GM12875 (cell line): ENCODE measurements around the gene ALG3.

ENCODE experiments used
- H3K4me3 ChIP-seq: one replicate; pipeline ENCODE4 v1.5.1; 2011; ENCODE audit warnings: low read depth, low read length, control low read depth
- TF ChIP-seq, protein P1 (sequence below): IDR thresholded peaks from 2 replicates; pipeline ENCODE4 v1.5.1; 2011; ENCODE audit warnings: low read depth, mild to moderate bottlenecking, control low read depth, inconsistent platforms, low read length, moderate library complexity, borderline replicate concordance; ENCODE audit not compliant: insufficient read depth

ALG3 gene

DNA sequence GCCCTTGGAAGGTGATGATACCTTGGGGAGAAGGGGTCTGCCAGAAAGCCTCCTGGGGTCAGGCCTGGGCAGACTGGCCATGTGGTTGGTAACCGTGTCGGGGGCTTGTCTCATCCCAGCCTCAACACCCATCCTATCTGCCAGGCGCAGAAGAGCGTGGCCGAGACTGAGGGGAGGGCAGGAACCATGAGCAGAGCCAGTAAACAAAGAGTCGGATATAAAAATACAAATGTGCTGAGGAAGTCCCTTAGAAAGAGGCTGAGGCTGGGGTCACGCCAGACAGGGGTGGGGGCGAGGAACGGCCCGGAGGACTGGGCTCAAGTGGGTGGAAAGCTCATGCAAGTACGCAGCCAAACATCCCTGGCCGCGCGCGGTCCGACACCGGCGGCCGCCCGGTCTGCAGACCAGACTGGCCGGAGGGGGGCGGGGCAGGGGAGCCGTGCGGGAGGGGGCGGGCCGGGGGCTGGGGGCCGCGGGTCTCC is 10.7 kb upstream of the ALG3 start:
- TF ChIP-seq, protein P1, sequence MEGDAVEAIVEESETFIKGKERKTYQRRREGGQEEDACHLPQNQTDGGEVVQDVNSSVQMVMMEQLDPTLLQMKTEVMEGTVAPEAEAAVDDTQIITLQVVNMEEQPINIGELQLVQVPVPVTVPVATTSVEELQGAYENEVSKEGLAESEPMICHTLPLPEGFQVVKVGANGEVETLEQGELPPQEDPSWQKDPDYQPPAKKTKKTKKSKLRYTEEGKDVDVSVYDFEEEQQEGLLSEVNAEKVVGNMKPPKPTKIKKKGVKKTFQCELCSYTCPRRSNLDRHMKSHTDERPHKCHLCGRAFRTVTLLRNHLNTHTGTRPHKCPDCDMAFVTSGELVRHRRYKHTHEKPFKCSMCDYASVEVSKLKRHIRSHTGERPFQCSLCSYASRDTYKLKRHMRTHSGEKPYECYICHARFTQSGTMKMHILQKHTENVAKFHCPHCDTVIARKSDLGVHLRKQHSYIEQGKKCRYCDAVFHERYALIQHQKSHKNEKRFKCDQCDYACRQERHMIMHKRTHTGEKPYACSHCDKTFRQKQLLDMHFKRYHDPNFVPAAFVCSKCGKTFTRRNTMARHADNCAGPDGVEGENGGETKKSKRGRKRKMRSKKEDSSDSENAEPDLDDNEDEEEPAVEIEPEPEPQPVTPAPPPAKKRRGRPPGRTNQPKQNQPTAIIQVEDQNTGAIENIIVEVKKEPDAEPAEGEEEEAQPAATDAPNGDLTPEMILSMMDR, result no peak
- H3K4me3 ChIP-seq, result no peak overlapping the region

DNA sequence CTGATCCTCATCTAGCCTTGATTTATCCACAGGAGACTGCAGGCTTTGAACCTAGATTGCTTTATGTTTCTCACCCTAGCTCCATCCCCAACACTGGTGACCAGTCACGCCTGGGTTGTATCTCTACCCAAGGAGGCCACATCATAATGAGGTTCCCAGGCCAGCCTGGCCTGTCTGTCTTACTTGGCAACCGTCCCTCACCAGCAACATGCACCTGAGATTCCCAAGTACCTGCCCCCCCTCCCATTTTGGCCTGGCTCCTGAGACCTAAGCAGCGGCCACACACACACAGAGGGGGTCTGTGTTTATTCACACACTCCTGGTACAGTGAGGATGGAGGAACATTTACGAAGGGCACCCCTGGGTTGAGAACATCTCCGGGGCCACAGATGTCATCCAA is 10.2 kb upstream of the ALG3 start:
- TF ChIP-seq, protein P1, result no peak
- no peak overlapping the region for H3K4me3 ChIP-seq

DNA sequence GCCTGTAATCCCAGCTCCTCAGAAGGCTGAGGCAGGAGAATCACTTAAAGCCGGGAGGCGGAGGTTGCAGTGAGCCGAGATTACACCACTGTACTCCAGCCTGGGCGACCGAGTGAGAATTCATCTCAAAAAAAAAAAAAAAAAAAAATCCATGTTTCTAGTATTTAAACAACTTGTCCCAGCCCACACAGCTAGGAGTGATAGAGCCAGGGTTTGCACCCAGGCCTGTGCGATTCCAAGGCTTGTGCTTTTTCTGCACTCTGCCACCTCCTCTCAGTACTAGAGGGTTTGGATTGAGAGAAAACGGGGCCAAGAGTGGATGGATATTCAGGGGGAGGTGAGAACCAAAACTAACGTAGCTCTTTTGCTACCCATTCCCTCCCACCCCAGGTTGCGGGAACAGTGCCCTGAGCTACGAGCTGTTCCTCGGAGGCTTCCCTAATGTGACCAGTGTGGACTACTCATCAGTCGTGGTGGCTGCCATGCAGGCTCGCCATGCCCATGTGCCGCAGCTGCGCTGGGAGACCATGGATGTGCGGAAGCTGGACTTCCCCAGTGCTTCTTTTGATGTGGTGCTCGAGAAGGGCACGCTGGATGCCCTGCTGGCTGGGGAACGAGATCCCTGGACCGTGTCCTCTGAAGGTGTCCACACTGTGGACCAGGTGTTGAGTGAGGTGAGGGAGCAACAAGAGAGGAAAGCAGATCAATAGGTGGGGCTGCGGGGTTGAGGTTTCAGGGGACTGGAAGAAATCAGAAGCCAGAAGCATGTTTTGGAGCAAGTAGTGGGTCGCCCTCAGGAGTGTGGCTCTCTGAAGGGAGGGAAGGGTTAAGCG is 8.5 kb upstream of the ALG3 start:
- H3K4me3 ChIP-seq, result no peak overlapping the region
- TF ChIP-seq, protein P1, result no peak

- H3K4me3 ChIP-seq, result no peak overlapping the region
- TF ChIP-seq, protein P1, result no peak
Observed at GRCh38 chr3:184255291-184256039, 6.7 kb upstream of the ALG3 start.

GRCh38 chr3:184250167-184250828 is 1.5 kb upstream of the ALG3 start:
- H3K4me3 ChIP-seq, result peak overlapping the region; percentile 69
- TF ChIP-seq, protein P1, result peak; percentile 93

DNA sequence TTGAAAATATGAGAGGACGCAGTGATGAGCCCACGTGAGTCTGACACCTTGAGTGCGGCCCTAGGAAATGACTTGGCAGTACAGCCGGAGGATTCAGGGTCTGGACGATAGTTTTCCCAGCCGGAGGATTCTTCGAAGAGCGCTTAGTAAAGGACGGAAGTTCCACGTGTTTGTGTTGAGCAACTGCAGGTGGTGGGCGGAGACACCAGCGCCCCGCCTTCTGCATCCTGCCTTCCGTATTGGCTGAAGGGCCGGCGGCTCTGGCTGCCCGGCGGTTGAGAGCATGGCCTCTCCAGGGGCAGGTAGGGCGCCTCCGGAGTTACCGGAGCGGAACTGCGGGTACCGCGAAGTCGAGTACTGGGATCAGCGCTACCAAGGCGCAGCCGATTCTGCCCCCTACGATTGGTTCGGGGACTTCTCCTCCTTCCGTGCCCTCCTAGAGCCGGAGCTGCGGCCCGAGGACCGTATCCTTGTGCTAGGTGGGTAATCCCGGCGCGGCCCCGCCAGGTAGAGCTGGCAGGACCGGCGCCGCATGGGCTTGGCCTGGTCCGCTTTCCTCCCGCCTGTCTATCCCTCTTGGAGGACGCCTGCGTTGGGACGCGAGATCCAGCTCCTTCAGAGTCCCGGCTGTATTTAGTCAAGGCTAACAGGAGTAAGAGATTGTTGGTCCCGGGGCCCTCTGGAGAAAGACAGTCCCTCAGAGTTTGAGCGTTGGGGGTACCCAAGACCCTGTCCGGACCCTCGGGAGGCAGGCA is 827 bp upstream of the ALG3 start, which contains the start of gene EEF1AKMT4:
Gene EEF1AKMT4 (plus strand): TSS at position 261 of the 755 bp plus-strand sequence. CDS start 23 bp downstream, at position 284.
- TF ChIP-seq, protein P1, result no peak

More for the DNA sequence above, 827 bp upstream of the ALG3 start, which contains the start of gene EEF1AKMT4:
- peak within 1 kb of the TSS; percentile 88 for H3K4me3 ChIP-seq
